HG02973 (cell line): Measurements from ENCODE around the gene ELOB.

Experiments used
- ATAC-seq: cut with Tn5 transposase; IDR thresholded peaks from one replicate; pipeline ENCODE4 v1.9.1; 2021; ENCODE audit warnings: moderate library complexity; ENCODE audit not compliant: unreplicated experiment

Gene ELOB

DNA sequence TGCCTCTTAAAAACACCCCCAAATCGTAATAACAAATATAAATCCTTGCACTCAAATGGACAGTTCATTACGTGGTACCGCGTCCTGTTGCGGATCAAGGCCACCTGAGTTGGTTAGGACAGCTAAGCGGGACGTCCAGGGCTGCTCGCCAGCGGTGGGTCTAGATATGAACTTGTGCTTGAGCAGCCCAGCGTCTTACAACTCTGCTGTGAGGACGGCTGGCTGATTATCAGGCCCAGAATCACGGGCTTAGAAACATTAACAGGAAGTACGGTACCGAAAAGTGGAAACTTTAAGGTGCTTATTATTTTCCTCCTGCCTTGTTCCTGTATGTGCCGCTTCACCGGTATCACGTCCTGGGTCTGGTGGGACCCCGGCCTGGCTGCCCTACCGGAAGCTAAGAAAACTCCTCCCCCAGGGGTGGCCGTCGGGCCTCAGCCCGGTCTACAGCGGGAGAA, 25.5 kb downstream of the ELOB start:
- ATAC-seq, result no peak

DNA sequence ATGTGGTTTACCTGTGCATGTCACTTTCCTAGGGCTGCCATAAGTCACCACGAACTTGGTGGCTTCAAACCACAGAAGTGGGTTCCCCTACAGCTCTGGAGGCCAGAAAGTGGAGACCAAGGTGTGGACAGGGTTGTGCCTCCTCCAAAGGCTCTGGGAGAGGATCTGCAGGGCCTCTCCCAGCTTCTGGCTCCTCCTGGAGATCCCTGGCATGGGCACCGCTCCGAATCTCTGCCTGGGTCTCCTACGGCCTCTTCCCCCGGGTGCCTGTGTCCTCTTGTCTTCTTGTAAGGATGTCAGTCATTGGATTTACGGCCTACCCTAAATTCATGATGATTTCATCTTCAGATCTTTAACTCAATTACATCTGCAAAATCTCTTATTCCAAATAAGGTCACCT, 27.1 kb downstream of the ELOB start:
- ATAC-seq, result no peak

GRCh38 chr16:2749476-2749875, 27.6 kb downstream of the ELOB start:
- no peak for ATAC-seq

DNA sequence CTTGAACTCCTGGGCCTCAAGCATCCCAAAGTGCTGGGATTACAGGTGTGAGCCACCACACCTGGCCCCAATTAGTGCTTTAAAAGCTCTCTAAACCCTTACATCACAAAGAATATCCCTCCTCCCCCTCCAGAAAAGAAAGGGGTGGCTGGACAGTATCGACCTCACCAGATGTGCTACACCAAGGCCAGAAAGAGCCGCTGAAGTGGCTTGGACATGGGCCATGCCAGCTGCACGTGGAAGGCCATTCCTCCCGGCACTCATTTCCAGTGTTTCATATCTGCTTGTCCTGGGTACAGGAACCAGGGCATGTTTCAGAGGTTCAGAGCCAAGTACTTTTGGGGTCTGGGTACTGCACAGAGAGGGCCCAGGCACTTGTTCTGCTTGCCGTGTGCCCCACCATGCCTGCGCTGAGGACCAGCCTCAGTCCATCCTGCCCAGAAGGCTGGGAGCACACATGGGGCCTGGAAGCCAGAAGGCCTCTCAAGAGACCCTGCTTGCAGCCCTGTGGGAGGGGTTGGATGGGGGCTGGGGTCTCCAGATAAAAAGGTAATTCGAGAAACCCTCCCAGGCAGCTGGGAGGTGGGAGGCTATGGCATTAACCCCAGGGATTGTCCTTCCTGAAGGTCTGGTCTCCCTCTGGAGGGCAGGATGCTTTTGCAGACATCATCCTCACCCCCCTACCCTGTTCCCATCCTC, 28.2 kb downstream of the ELOB start:
- no peak for ATAC-seq

GRCh38 chr16:2745961-2746360, 31.1 kb downstream of the ELOB start:
- ATAC-seq, result no peak

DNA sequence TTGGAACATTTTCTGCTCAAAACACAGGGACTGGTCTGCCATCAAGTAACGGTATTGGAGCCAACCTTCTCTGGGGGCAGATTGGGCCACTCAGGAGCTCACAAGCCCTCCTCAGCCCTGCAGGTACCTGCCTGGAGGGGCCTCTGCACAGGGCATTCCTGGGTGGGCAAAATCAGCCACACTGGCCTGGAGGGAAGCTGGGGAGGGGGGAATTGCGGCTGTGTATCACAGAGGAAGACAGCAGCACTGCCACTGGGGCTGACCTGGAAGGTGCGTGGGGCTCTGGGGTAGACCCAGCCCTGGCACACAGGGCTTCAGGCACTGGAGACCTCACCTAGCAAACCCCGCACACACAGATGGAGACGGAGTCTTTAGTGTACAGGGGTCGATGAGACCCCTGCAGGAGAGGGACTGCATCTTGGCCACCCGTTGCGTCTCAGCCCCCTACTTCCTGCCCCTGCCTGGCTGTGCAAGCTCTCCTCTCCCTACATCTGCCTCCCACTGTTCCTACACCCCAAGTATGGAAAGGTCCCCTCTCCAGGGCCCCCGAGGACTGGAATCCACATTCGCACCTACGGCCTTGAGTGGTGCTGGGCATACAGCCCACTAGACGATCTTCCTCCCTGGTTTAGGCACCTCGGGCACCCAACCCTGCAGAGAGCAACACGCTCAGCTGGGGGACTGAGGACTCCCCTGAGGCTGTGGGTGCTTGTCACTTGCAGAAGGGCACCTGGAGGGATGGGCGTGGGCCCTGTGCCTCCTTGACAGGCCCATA, 31.8 kb downstream of the ELOB start:
- ATAC-seq, result no peak

DNA sequence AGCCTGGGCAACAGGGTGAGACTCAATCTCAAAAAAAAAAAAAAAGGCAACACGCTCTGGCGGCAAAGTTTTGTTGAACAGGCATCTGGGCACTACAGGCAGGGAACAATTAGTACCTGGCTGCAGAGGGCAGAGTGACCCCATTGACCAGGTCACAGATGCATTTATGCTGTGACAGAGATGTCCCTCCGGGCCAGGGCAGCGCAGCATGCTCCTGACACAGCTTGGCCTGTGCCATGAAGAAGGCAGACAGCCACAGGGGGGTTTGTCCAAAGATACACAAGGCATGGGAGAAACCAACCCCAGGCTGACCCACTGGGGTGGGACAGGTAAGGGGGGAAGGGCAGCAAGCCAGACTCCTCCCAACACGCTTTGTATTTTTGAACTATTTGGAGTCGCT, 32.4 kb downstream of the ELOB start:
- ATAC-seq, result no peak

GRCh38 chr16:2743007-2743810, 33.9 kb downstream of the ELOB start:
- no peak for ATAC-seq

DNA sequence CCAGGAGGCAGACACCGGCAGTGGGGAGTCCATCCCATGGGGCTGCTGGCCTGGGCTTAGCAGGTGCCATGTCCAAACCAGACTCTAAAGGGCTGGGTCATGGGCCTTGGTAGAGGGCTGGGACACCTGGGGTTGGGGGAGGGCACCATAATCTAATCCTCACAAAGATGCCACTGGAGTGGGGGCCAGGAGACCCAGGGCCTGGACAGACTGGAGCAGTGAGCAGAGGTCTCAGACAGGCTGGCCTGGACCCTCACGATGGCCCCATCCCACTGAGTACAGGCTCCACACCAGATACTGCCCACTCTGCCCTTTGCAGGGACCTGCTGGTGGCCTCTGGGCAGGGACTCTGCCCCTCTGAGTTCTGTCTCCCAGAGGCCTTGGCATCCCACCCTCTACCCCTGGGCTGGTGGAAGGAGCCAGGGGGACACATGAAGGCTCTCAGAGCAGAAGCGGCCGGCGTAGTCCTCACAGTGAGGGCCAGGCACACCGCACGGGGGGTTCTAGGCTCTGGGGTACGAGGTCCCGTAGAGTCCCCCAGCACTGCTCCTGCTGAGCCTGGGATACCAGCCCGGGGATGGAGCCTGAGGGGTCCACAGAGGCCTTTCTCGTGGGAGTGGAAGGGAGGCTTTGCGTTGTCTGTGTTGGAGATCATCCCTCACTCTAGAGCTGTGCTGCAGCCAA, 34.6 kb downstream of the ELOB start:
- no peak for ATAC-seq

DNA sequence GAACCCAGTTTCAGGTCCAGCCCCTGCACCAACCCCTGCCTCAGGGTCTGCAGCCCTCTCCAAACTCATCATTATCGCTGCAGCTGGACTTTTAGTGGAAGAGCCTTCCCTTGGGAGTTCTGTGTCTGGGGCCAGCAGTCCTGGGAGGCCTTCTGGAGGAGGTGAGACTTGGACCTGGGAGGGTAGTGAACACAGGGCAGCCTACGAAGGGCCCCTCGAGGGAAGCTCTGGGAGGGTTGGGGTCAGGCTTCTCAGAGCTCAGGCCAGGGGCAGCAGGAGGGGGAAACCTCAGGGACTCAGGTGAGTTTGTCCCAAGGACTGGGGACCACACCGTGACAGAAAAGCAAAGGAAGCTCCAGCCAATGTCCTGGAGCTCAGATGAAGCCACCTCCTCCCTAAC, 35.9 kb downstream of the ELOB start:
- no peak for ATAC-seq

GRCh38 chr16:2740476-2740875, 36.6 kb downstream of the ELOB start:
- no peak for ATAC-seq

DNA sequence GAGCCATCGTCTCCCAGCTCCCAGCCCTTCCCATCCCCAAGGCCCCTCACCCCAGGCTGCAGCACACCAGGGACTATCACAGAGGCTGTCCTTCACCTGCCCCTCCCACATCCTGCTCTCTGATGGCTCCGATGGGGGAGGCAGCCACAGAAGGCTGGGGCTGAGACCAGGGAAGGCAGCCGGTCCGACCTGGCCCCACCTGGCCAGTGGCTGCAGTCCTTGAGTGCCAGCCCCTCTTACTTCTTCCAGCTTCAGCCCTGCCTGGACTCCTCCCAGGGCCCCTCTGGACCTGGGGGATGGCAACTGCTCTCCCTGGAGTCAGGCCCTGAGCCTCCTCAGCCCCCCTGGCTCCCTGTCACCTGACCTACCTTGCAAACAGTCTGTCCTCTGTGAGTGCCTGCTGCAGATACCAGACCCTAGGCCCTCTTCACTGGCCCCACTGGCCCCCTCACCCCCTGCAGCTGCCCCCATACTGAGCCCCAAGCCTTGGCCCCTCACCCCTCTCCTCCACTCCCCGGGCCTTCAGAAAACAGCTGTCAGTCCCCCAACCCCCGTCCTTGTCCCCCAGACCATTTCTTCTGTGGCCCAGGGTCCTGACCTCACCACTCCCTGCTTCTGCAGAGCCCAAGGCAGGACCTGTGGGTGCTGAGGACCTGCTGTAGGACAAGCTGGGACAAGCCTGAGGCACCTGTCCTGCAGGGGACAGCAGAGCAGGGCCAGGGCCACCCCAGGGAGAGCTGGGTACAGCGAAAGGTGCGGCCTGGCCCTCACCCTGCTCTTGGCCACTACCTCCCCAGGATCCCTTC, 37.3 kb downstream of the ELOB start:
- no peak for ATAC-seq

DNA sequence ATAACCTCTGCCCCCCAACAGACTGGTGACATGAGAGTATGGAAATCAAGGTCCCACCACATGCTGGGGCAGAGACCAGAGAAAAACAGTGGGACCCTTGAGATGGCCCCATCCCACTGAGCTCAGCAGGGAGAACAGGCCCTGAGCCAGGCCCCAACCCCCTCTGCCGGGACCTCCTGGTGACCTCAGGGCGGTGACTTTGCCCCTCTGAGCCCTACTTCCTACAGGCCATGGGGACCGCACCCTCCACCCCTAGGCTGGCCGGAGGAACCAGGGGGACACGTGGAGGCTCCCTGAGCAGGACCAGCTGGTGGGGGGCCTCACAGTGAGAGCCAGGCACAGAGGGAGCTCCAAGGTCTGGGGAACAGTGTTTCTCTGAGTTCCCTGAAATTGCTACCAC, 38.5 kb downstream of the ELOB start:
- no peak for ATAC-seq

DNA sequence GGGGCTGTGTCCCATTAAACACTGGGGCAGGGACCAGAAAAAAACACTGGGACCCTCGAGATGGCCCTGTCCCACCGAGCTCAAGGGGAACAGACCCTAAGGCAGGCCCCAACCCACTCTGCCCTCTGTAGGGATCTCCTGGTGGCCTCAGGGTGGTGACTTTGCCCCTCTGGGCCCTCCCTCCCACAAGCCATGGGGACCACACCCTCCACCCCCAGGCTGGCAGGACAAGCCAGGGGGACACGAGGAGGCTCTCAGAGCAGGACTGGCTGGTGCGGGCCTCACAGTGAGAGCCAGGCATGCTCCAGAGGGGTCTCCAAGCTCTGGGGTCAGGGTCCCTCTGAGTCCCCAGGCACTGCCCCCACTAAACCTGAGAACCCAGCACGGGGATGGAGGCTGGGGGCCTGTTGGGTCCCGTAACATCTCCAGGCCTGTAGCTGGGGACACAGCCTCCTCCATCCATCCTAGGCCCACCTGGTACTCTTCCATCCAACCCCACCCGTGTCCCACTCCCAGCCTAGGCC, 39.1 kb downstream of the ELOB start:
- ATAC-seq, result no peak

DNA sequence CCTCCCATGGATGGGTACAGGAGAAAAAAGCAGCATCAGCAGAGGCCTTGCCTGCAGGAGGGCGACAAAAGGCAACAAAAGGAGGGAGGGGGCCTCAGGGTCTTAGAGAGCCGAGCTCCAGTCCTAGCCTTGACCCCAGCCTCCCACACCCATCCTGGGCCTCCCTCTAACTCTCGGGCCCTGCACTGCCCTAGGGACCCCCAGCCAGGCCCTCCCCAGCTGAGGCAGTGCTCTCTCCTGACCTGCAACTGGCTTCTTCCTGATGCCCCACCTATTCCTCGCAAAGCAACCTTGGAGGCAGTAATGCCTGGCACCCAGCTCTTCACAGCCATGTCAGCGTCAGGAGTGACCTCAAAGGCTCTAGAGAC, 39.9 kb downstream of the ELOB start:
- ATAC-seq, result no peak

DNA sequence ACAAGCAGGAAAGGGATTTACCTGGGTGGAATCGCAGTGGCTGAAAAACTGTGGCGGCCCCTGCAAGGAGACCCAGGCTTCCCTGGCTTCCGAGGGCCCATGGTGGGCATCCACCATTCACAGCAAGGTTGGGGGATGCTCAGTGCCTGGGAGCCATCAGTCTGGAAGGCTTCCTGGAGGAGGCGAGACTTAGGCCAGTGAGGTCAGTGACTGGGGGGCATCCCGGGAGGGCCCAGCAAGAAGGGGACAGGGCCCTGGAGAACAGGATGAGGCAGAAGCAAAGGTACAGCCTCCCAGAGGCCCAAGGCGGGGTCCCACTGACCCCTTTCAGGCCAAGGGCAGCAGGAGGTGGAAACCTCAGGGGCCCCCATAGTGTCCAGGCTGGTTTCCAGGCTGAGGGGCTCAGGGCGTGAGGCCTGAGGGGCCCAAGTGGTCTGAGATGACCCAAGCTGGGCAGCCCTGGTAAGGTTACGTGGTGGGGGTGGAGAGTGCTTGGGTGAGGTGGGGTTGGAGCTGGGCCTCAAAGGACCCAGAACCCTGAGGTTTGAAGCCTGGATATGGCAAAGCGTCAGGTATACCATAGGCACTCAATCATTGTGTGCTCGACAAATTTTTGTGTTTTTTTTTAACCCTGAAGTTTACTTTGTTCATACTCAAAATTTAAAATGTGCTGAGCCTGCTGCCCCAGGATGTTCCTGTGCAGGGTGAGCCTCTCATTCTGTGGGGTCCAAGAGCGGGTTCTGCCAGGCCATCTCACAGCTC, 40.4 kb downstream of the ELOB start:
- no peak for ATAC-seq

DNA sequence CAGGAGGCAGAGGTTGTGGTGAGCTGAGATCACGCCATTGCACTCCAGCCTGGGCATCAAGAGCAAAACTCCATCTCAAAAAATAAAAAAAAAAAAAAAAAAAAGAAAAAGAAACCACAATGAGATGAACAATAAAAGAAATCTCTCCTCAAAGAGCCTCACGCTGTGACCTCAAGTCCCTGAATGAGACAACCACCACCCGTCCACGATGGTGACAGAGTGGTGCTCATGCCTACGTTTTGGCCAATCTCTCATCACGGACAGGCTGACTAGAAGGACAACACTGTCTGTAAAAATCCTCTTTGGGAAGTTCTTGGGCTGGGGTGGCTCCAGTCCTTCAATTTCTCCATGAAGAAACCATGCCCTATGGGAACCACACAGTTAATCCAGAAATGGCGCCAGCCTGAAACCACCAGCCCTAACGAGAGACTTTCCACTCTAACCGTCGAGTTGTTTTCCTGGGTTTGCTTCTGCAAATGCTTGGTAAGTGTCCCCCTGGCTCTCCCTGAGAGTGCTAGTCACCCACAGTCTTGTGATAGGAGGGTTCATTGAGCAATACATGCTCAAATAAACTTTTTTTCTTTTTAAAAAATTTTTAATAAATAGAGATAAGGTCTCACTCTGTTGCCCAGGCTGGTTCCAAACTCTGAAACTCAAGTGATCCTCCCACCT, 42.1 kb downstream of the ELOB start:
- no peak for ATAC-seq

GRCh38 chr16:2728034-2728433, 49.0 kb downstream of the ELOB start:
- ATAC-seq, result no peak

GRCh38 chr16:2726923-2727322, 50.2 kb downstream of the ELOB start:
- ATAC-seq, result no peak
